HepG2 (cell line): ENCODE results near the gene ARL15.

Experiments
- ARID2 ChIP-seq: sonication (generic); formaldehyde crosslinking; IDR thresholded peaks from 2 replicates; pipeline ENCODE4 v1.8.1; 2022; ENCODE audit warnings: mild to moderate bottlenecking, missing genetic modification reagents, borderline replicate concordance
- NCOA1 ChIP-seq: sonication (generic); formaldehyde crosslinking; IDR thresholded peaks from 2 replicates; pipeline ENCODE4 v1.9.0; 2021; ENCODE audit warnings: missing genetic modification reagents
- PHF5A ChIP-seq: IDR thresholded peaks from one replicate; pipeline ENCODE4 v1.6.1; 2018; ENCODE audit warnings: low read depth, missing genetic modification reagents; ENCODE audit not compliant: unreplicated experiment
- POLR2A ChIP-seq, 2 experiments: IDR thresholded peaks; 2 replicates each; pipeline ENCODE4 v1.6.1; 2011; ENCODE audit warnings: low read depth in 2 of 2, low read length in 2 of 2, mild to moderate bottlenecking in 1 of 2, moderate library complexity in 1 of 2; ENCODE audit not compliant: insufficient read depth in 1 of 2
- RAD51 ChIP-seq: fragments of 450-650 bp; IDR thresholded peaks from 2 replicates; pipeline ENCODE4 v1.6.1; 2016; ENCODE audit warnings: borderline replicate concordance
- U2AF2 ChIP-seq: fragments of 200-400 bp; formaldehyde crosslinking; IDR thresholded peaks from 2 replicates; pipeline ENCODE4 v1.6.1; 2017; ENCODE audit warnings: low read depth, mild to moderate bottlenecking, low read length
- ZNF260 ChIP-seq: sonication (generic); formaldehyde crosslinking; IDR thresholded peaks from 2 replicates; pipeline ENCODE4 v1.4.0; 2020; ENCODE audit warnings: missing genetic modification reagents, low read depth, mild to moderate bottlenecking, borderline replicate concordance
- ZNF407 ChIP-seq: sonication (generic); formaldehyde crosslinking; IDR thresholded peaks from one replicate; pipeline ENCODE4 v1.5.1; 2020; ENCODE audit warnings: mild to moderate bottlenecking, missing genetic modification reagents; ENCODE audit errors: not compliant biosample characterization
- ZNF619 ChIP-seq: sonication (generic); formaldehyde crosslinking; IDR thresholded peaks from 2 replicates; pipeline ENCODE4 v1.4.0; 2020; ENCODE audit warnings: mild to moderate bottlenecking, missing genetic modification reagents
- ZNF691 ChIP-seq: sonication (generic); formaldehyde crosslinking; IDR thresholded peaks from 2 replicates; pipeline ENCODE4 v1.4.0; 2020; ENCODE audit warnings: missing genetic modification reagents, low read depth, mild to moderate bottlenecking, borderline replicate concordance
- TF ChIP-seq, protein P1 (sequence below): sonication (generic); formaldehyde crosslinking; IDR thresholded peaks from 2 replicates; pipeline ENCODE4 v1.5.0; 2020; ENCODE audit warnings: mild to moderate bottlenecking, missing genetic modification reagents, moderate library complexity

DNA sequence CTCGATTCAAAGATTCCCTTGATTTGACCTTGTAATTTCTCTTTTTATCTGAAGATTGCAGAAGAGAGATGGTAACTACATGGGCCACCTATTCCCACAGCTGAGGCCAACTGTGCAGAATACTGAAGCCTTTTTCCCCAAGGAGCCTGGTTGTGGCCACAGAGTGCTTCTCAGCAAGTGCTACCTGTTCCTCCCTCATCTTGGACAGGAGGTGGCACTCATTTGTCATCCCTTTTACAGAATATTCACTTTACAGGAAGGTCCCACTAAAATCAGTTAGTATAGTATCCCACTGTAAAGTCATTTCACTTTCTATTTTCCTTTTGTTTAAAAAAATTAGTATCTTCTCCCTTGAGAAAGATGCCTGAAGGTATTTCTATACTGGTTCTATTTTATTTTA lies 346.4 kb downstream of the ARL15 start:
- TF ChIP-seq, protein P1, sequence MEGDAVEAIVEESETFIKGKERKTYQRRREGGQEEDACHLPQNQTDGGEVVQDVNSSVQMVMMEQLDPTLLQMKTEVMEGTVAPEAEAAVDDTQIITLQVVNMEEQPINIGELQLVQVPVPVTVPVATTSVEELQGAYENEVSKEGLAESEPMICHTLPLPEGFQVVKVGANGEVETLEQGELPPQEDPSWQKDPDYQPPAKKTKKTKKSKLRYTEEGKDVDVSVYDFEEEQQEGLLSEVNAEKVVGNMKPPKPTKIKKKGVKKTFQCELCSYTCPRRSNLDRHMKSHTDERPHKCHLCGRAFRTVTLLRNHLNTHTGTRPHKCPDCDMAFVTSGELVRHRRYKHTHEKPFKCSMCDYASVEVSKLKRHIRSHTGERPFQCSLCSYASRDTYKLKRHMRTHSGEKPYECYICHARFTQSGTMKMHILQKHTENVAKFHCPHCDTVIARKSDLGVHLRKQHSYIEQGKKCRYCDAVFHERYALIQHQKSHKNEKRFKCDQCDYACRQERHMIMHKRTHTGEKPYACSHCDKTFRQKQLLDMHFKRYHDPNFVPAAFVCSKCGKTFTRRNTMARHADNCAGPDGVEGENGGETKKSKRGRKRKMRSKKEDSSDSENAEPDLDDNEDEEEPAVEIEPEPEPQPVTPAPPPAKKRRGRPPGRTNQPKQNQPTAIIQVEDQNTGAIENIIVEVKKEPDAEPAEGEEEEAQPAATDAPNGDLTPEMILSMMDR (CRISPR knock-in tag), result peak; percentile 42
- TF ChIP-seq U2AF2 (no peak), ZNF407 (CRISPR knock-in tag) (no peak), RAD51 (no peak), POLR2A (IDR thresholded peaks at IDR 0.05; ENCODE audit: insufficient read depth in 1 of 2, low read depth in 2 of 2, low read length in 2 of 2) (no peak), PHF5A (CRISPR knock-in tag) (no peak), ZNF619 (CRISPR knock-in tag) (no peak), ARID2 (CRISPR knock-in tag) (no peak), NCOA1 (no peak), ZNF260 (CRISPR knock-in tag) (no peak), ZNF691 (CRISPR knock-in tag) (no peak)
